Pancreas (tissue), 10 donors: ENCODE measurements around the gene POU2F2. TPM values are rescaled to one million over a fixed set of nuclear protein-coding genes. Genes with fewer than 3 reads are reported as not detected.

Source experiments
- ATAC-seq, 4 donors: fragments of 200-7000 bp; cut with Tn5 transposase; one replicate each; pipeline versions ENCODE4 v1.8.0 to v1.9.1; 2020; ENCODE audit warnings: mild to moderate bottlenecking in 4 of 4, moderate library complexity in 4 of 4
- DNase-seq, 6 donors: peaks; one replicate each; pipeline ENCODE4 v3.0.0-alpha.2; 2020
- FAIRE-seq: peaks from 2 replicates; lab custom pipeline; 2012; peaks lifted over from hg19 to GRCh38; lab: Jason Lieb, UNC
- H3K27ac ChIP-seq, 4 donors: fragments of 200-600 bp; sonication (generic); 1 replicate in 3 of 4; 2 replicates in 1 of 4; pipeline versions ENCODE4 v1.5.0 to v1.8.0; 2020
- H3K27me3 ChIP-seq, 4 donors: fragments of 200-600 bp; one replicate each; pipeline ENCODE4 v1.8.0; 2021
- H3K36me3 ChIP-seq, 3 donors: fragments of 200-600 bp; sonication (generic) in 1 of 3; one replicate each; pipeline versions ENCODE4 v1.5.0 to v1.8.0; 2020 to 2021
- H3K4me1 ChIP-seq, 3 donors: fragments of 200-600 bp; one replicate each; pipeline ENCODE4 v1.8.0; 2021
- H3K4me3 ChIP-seq, 4 donors: fragments of 200-600 bp; sonication (generic) in 2 of 4; one replicate each; pipeline versions ENCODE4 v1.5.0 to v1.8.0; 2020 to 2021
- H3K9me3 ChIP-seq, 4 donors: fragments of 200-600 bp; one replicate each; pipeline ENCODE4 v1.8.0; 2021
- CTCF ChIP-seq, 4 donors: fragments of 200-600 bp; sonication (generic) in 3 of 4; IDR thresholded peaks; one replicate each; pipeline versions ENCODE4 v1.5.0 to v1.8.0; 2021; ENCODE audit warnings: antibody characterized with exemption in 4 of 4
- WGBS, 2 donors: extraction: QIAGEN DNeasy Blood & Tissue Kit; methylation state at CpG; one replicate each; pipeline ENCODE4 v1.1.7; 2013; 5-methylcytosine and 5-hydroxymethylcytosine counted together
- intact Hi-C, 3 donors: fragments of 100-400 bp; cut with DNase I; formaldehyde crosslinking; loops; one replicate each; pipeline versions ENCODE4 v1.11.1 to v1.14.2; 2022
- polyA plus RNA-seq, 2 donors: library from polyadenylated mRNA; stranded (reverse); fragments of 200-250 nt; gene quantifications; one replicate each; pipeline ENCODE4 v1.2.3, GENCODE V29; 2013
- total RNA-seq, 6 donors: library from RNA; stranded (reverse); fragmentation: NEBNext Ultra II Directional in 4 of 6; extraction: Animal tissue kit (Norgen Biotek cat#: 25700) in 4 of 6; gene quantifications; one replicate each; pipeline versions ENCODE4 v1.2.1 to v1.2.4, GENCODE V29; 2021 to 2023
- donor health status: healthy with polysubstance abuse.
- donor health status: DM: no; HTN: no; CAD: no; lungs with moderate emphysema.
- donor health status: DM: no; HTN: no; CAD: no.
- donor health status: control.
- donor health status: control.
- donor health status: Bipolar disorder and iron deficiency.
- donor health status: DM: yes; HTN: yes; CAD: no.
- donor health status: DM: no; HTN: no; CAD: no.
- donor health status: DM: no; HTN: no; CAD: no.
- donor health status: DM: yes; HTN: yes; CAD: no.

The POU2F2 gene
- total and polyA plus RNA-seq, 8 donors: 0.56 to 5.6 (median 1.3) TPM

- Histone ChIP-seq H3K27ac (no peak overlapping the region), H3K9me3 (no peaks in the 10 kb centered on the region), H3K4me1 (no peaks in the 10 kb centered on the region), H3K4me3 (no peak overlapping the region), H3K27me3 (no peaks in the 10 kb centered on the region), H3K36me3 (no peaks in the 10 kb centered on the region)
- FAIRE-seq: no peak
- 71 to 83% methylated on average over 18 of the region's 18 CpGs for WGBS, 2 donors
- DNase-seq: no peak
- intact Hi-C loops: no loop called here
- no peak for TF ChIP-seq CTCF (IDR thresholded peaks at IDR 0.05)
- no peak for ATAC-seq
Observed at GRCh38 chr19:42054205-42054604, 78.0 kb downstream of the POU2F2 start.

DNA sequence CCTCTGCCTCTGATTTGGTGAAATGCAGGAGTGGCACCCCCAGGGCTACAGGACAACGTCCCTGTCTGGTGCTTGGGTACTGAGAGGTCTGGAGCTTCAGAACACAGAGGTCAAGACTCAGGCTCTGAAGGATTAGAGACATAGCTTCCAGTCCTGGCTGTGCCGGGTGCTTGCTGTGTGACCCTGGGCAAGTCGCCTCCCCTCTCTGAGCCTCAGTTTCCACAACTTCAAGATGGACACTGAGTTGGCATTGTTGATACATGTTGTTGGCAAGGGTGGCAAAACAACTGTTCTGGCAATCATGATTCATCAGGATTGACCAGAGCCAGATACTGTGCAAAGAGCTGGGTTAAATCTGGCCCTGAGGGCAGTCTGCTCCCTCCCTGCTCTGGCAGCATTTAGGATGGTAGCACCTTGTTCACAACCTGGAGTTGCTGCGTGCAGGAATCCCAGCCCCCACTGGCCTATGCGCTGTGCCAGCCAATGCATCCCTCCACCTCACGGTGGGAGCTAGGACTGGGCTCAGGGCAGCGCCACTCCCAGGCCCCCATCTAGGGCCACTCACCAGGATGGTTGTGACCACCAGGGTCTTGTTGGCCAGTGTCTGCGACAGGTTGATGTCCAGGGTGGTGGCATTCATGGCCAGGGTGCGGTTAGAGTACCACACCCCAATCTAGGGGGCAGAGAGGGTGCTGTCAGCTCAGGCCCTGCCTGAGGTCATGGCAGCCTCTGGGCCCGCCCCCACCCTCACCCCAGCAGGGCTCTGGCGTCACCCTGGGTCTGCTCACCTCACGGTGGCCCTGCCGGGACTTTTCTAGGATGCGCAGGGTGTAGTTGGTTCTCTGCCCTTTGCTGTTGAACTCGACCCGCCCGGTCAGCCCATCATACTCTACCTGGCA, 79.0 kb downstream of the POU2F2 start:
- DNase-seq (no peak), FAIRE-seq (no peak), ATAC-seq (no peak)
- Histone ChIP-seq H3K27me3 (no peaks in the 10 kb centered on the region), H3K4me3 (no peak overlapping the region), H3K9me3 (no peaks in the 10 kb centered on the region), H3K36me3 (no peaks in the 10 kb centered on the region), H3K27ac (no peak overlapping the region), H3K4me1 (no peaks in the 10 kb centered on the region)
- TF ChIP-seq CTCF (IDR thresholded peaks at IDR 0.05): no peak
- intact Hi-C loops: no loop called here
- 77 to 84% methylated on average over 17 of the region's 17 CpGs for WGBS, 2 donors

DNA sequence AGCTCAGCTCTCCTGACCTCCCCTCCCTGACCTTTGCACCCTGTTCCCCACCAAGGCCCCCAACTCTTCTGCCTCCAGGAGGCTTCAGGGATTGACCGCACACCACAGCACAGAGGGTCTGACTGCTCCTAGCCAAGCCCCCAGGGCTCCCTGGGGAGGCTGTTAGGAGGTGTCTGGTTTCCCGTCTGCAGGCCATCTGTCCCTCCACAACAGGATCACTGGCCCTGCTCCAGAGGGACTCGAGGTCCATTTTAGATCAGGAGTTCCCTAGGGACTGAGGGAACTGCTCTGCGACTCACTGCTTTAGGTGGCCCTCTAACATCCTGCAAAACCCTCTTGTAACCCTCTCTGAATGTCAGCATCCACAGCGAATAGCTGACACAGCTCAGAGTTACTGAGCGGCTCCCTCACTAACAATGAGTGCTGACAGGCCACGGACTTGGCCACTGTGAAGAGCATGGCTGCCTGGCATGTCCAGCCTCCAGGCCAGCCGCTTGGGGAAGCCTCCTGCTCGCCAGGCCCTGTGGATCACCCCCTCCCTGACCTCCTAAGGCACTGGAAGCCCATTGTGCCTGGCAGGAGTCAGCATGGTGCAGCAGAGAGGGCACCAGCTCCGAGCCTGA, 79.9 kb downstream of the POU2F2 start:
- Histone ChIP-seq H3K4me3 (no peak overlapping the region), H3K27ac (no peak overlapping the region), H3K4me1 (no peaks in the 10 kb centered on the region), H3K9me3 (no peaks in the 10 kb centered on the region), H3K27me3 (no peaks in the 10 kb centered on the region), H3K36me3 (no peaks in the 10 kb centered on the region)
- FAIRE-seq (no peak), DNase-seq (no peak), ATAC-seq (no peak)
- intact Hi-C loops: no loop called here
- WGBS, 2 donors: 71 to 72% methylated on average over 10 of the region's 10 CpGs
- TF ChIP-seq CTCF (IDR thresholded peaks at IDR 0.05): no peak

- Histone ChIP-seq H3K9me3 (no peaks in the 10 kb centered on the region), H3K4me3 (no peak overlapping the region), H3K4me1 (no peaks in the 10 kb centered on the region), H3K27ac (no peak overlapping the region), H3K27me3 (no peaks in the 10 kb centered on the region), H3K36me3 (no peaks in the 10 kb centered on the region)
- ATAC-seq (no peak), FAIRE-seq (no peak), DNase-seq (no peak)
- 90% methylated on average over 14 of the region's 14 CpGs for WGBS, 2 donors
- intact Hi-C loops: no loop called here
- no peak for TF ChIP-seq CTCF (IDR thresholded peaks at IDR 0.05)
Observed at GRCh38 chr19:42051166-42052115, 80.8 kb downstream of the POU2F2 start.
